Gastrocnemius medialis (tissue), 4 donors: ENCODE data around the gene NCAPD3.
"Not testable (repeated sequence)": the region's sequence is repeated elsewhere in the genome, so short reads cannot be mapped to it uniquely, and the experiment has no call there.

Source experiments
- CTCF ChIP-seq, 5 experiments: fragments of 450-650 bp in 3 of 5; fragments of 200-600 bp in 2 of 5; sonication (generic) in 2 of 5; IDR thresholded peaks in 4 of 5; conservative IDR thresholded peaks in 1 of 5; 1 replicate in 4 of 5; 2 replicates in 1 of 5; pipeline ENCODE4 v1.5.1; 2016 to 2019; ENCODE audit warnings: antibody characterized with exemption in 5 of 5, mild to moderate bottlenecking in 3 of 5, moderate library complexity in 3 of 5
- POLR2A ChIP-seq, 2 donors: fragments of 450-650 bp; IDR thresholded peaks; one replicate each; pipeline ENCODE4 v1.6.1; 2017; ENCODE audit warnings: antibody characterized with exemption in 2 of 2, mild to moderate bottlenecking in 2 of 2, moderate library complexity in 2 of 2

GRCh38 chr11:134113787-134114186 is 110.0 kb downstream of the NCAPD3 start:
- TF ChIP-seq POLR2A (IDR thresholded peaks at IDR 0.05); CTCF (IDR thresholded peaks at IDR 0.05 in 4 of 5, conservative IDR thresholded peaks at IDR 0.05 in 1 of 5): not testable (repeated sequence)
